HG02623 (cell line): ENCODE measurements around the gene GRID1.

ENCODE experiments used
- ATAC-seq: cut with Tn5 transposase; IDR thresholded peaks from one replicate; pipeline ENCODE4 v1.9.1; 2021; ENCODE audit warnings: moderate library complexity; ENCODE audit not compliant: unreplicated experiment

The GRID1 gene

GRCh38 chr10:86074294-86074693, 292.3 kb downstream of the GRID1 start:
- ATAC-seq = no peak

GRCh38 chr10:86073199-86073977, 293.2 kb downstream of the GRID1 start:
- no peak for ATAC-seq

DNA sequence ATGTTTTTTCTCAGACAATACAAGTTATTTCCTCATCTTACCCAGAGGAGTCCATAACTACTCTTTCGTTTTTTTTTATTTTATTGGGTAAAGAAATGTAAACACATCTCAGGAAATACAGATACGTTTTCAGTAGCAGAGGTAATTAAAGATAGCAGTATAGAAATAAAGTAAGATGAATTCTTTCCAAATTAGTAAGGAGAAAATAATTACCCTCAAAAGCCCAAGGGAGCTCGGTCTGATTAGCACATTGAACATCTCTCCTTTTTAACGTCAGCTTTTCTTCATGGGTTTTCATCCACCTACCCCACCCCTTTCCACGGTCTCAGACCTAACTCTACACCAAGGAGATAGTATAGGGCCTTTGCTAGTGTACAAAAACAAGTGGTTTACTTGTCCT, 294.2 kb downstream of the GRID1 start:
- no peak for ATAC-seq

- no peak for ATAC-seq
Observed at GRCh38 chr10:86071758-86072157, 294.8 kb downstream of the GRID1 start.

DNA sequence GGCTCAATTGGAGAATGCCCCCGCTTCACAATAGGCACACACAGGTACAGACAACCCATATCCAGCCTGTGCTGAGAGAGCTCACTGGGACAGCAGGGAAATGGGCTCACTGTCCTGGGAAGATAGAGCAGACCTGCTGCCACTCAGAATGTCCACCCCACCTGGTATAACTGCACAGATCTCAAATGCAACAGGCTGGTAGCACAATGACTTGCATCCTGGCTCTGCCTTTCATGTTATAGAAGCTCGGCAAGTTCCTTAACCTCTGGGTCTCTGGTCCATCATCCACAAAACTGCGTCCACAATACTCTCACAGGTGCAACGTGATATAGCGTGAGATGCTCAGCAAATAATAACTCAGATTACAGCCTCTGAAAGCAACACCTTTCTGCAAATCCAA, 295.4 kb downstream of the GRID1 start:
- ATAC-seq = no peak

DNA sequence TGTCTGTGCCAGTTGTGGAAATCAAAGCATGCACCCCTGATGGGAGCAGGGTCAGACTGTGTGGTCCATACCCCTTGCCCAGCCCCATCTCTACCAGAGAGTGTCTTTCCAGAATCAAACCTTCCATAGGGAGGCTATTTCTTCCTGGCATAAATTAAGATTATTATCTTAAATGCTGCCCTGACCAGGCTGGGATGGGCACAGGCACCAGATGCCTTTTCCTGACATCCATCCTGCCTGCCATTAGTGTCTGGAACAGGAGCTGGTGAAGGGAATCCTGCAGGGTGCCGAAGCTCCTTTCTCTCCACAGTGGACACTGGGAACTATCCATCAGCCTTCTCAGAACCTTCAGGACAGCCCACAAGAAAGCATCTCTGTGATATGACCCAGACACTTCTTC, 296.3 kb downstream of the GRID1 start:
- ATAC-seq = no peak

GRCh38 chr10:86068231-86069054, 298.2 kb downstream of the GRID1 start:
- no peak for ATAC-seq

GRCh38 chr10:86067436-86068050, 299.1 kb downstream of the GRID1 start:
- no peak for ATAC-seq

DNA sequence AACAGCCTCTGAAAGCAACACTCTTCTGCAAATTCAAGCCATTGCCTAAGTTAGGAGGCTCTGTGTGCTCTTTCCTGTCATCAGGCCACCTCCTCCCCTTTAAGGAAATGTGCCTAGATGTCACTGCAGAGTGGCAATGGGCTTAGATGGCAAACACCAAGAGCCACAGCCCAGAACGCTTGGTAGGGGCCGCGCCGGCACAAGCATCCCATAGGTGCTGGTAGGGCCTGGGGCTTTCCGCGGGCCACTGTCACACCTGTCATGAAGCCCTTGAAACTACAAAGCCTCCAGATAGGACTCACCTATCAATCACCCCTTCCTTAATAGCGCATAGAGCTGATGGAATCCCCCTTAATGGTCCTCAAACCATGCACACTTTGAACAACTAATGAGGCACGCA, 299.9 kb downstream of the GRID1 start:
- ATAC-seq = no peak

GRCh38 chr10:86065711-86066251, 300.8 kb downstream of the GRID1 start:
- no peak for ATAC-seq

DNA sequence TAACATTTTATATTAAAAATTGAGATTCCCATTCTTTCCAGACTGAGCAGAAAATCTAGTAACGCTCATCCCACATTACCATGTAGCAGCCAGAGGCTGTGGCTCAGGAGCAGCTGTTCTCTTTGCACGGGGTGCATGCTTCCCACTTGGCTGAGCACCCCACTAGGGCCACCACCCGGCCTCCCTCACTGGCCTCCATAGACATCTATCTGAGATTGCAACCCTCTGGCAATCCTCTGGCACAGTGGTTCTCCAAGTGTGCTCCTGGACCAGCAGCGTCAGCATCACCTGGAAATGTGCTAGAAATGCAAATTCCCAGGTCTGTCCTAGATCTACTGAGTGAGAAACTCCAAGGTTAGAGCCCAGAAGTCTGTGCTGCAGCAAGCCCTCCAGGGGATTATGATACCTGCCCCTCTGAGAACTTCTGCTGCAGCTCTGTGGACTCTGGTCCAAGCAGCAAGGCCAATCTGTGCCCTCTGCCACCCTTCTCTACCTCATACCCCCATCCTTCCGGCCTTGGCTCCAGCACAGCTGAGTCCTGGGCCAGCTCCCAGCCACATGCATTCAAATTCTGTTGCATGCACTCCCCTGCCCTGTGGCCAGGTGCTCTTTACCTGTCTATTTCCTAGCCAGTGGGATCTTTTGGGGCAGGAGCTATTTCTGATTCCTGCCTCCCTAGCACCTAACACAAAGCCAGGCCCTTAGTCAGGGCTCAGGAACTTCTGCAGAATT, 301.5 kb downstream of the GRID1 start:
- ATAC-seq = no peak

DNA sequence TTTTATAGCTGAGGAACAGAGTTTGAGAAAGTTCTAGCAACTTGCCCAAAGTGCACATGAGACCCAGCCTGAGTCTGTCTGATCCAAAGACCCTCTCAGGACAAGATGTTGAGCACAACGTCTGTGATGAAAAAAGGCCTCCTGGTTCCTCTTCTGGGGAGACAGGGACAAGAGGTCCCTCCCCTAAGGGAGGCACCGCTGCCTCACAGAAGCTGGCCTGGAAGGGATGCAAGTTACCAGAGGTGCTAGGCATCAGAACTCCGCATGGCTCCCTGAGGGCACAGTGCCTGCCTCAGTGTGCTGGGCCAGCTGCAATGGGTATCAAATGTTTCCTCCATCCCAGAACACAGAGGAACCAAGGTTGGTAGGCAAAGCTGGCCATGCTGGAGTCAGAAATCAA, 302.4 kb downstream of the GRID1 start:
- ATAC-seq = no peak

GRCh38 chr10:86063341-86063740, 303.3 kb downstream of the GRID1 start:
- no peak for ATAC-seq

GRCh38 chr10:86062647-86063145, 303.9 kb downstream of the GRID1 start:
- no peak for ATAC-seq

GRCh38 chr10:86062198-86062550, 304.4 kb downstream of the GRID1 start:
- no peak for ATAC-seq

GRCh38 chr10:86061278-86062197, 305.1 kb downstream of the GRID1 start:
- no peak for ATAC-seq

DNA sequence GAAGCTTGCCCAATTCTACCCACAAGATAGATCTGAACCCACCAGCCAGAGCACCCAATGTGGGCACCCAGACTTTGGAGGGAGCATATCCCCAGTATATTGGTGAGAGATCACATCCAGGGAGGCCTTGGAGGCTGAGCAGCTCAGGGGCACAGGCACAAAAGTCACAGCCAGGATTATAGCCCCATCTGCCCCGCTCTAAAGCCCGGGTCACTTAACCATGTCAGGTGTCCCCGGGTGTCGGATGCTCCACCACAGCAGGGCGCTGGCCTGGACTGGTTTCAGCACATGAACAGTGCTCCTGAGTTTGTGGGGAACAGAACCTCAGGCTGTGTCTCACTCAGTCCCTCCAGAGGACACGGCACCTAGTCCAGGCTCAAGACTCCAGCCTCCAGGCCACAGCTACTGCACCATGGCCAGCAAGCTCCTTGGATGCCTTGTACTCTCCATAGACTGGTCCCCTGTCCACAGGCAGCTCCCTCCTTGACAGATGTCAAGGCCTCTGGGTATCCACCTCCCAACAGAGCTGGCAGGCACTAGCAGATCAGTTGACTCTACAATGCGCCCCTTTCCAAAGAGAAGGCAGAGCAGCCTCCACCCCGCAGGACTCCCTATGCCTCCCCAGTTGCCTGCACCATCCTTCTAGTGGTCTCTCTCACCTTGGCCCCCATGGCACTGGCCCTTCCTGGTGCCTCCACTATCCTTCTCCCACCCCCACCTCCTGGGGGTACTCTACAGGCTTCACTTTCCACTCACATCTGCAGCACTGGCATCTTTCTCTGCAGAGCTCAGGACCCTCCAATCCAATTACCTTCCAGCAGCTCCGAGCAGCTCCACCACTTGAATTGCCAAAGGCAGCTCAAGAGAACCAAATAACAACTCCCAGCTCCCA, 306.0 kb downstream of the GRID1 start:
- no peak for ATAC-seq

GRCh38 chr10:86059892-86060291, 306.7 kb downstream of the GRID1 start:
- ATAC-seq = no peak

- ATAC-seq = no peak
Observed at GRCh38 chr10:86058964-86059363, 307.6 kb downstream of the GRID1 start.
